ENCODE data around the gene BMAL1. TPM values are rescaled to one million over a fixed set of nuclear protein-coding genes. Genes with fewer than 3 reads are reported as not detected.

Gene BMAL1
- polyA plus RNA-seq, 3 donors = 10.2 to 43.4 (median 11.5) TPM

- Histone ChIP-seq H3K27ac (ENCODE audit: low read depth in 1 of 2, low read length in 2 of 2) (peak overlapping the region in 1 of 2 donors; percentile 94), H3K4me2 (replicated peaks; ENCODE audit: extremely low read depth, low read length, poor library complexity, severe bottlenecking) (peak overlapping the region; percentile 88), H3K9ac (ENCODE audit: insufficient read depth, low read length, poor library complexity, severe bottlenecking) (peak overlapping the region; percentile 97), H3K9me3 (replicated peaks in 1 of 2; ENCODE audit: control insufficient read depth in 1 of 2, insufficient read depth in 1 of 2, low read length in 2 of 2) (no peaks in the 10 kb centered on the region), H4K20me1 (ENCODE audit: insufficient read depth, low read length) (peaks cover 56% of the 10 kb centered on the region), H3K4me3 (replicated peaks in 1 of 3; ENCODE audit: low read depth in 2 of 3, low read length in 3 of 3) (peak overlapping the region; percentile 85 to 98 (median 98)), H3K4me1 (ENCODE audit: control insufficient read depth in 1 of 2, insufficient read depth in 2 of 2, low read length in 2 of 2) (peaks cover 28 to 41% of the 10 kb centered on the region in 2 donors), H2AFZ (ENCODE audit: insufficient read depth, low read depth, low read length, poor library complexity, severe bottlenecking) (peak overlapping the region; percentile 78), H3K79me2 (ENCODE audit: insufficient read depth, low read length) (peaks cover 60% of the 10 kb centered on the region), H3K36me3 (replicated peaks in 1 of 2; ENCODE audit: control insufficient read depth in 1 of 2, insufficient read depth in 2 of 2, low read length in 2 of 2) (peaks cover 0 to 8% of the 10 kb centered on the region in 2 donors), H3K27me3 (ENCODE audit: control insufficient read depth in 2 of 2, insufficient read depth in 2 of 2, low read length in 2 of 2) (peaks cover 30 to 46% of the 10 kb centered on the region in 2 donors)
- no peak for TF ChIP-seq CTCF (IDR thresholded peaks at IDR 0.05)
- Mint-ChIP-seq H3K27me3 (ENCODE audit: low read depth in 3 of 3) (peaks cover 43 to 63% (median 61%) of the 10 kb centered on the region in 3 donors), H3K4me3 (peak overlapping the region; percentile 88 to 95), H3K4me1 (peaks cover 52% of the 10 kb centered on the region), H3K36me3 (peaks cover 25 to 29% of the 10 kb centered on the region in 2 donors), H3K27ac (peak overlapping the region in 4 of 7 donors; percentile 19 to 82 (median 60)), H3K9me3 (peaks cover 0 to 13% (median 0%) of the 10 kb centered on the region in 7 donors)
- intact Hi-C loops (cut with micrococcal nuclease) = loop anchor here (2.0 to 10.0 kb wide), 3 partner anchors 58 to 388 kb away; partner anchors contain the start of gene BTBD10 (in 2 of the 2)
- DNase-seq = peak in 1 of 3 donors; percentile 21
- WGBS (ENCODE audit: insufficient coverage) = 2% methylated on average over 54 of the region's 61 CpGs
Observed at GRCh38 chr11:13278609-13279486, 1.3 kb downstream of the BMAL1 start.

GRCh38 chr11:13279487-13279834 is 1.9 kb downstream of the BMAL1 start:
- peak overlapping the region; percentile 88 to 95 for H3K4me3 Mint-ChIP-seq
- peaks cover 52% of the 10 kb centered on the region for H3K4me1 Mint-ChIP-seq
- 80% methylated on average over 1 of the region's 3 CpGs for WGBS (ENCODE audit: insufficient coverage)
- Histone ChIP-seq H3K79me2 (ENCODE audit: insufficient read depth, low read length) (peaks cover 63% of the 10 kb centered on the region), H3K4me2 (replicated peaks; ENCODE audit: extremely low read depth, low read length, poor library complexity, severe bottlenecking) (peak overlapping the region; percentile 88), H2AFZ (ENCODE audit: insufficient read depth, low read depth, low read length, poor library complexity, severe bottlenecking) (no peak overlapping the region), H3K4me3 (replicated peaks in 1 of 3; ENCODE audit: low read depth in 2 of 3, low read length in 3 of 3) (peak overlapping the region in 1 of 3 experiments; percentile 85), H3K9ac (ENCODE audit: insufficient read depth, low read length, poor library complexity, severe bottlenecking) (no peak overlapping the region), H3K9me3 (replicated peaks in 1 of 2; ENCODE audit: control insufficient read depth in 1 of 2, insufficient read depth in 1 of 2, low read length in 2 of 2) (no peaks in the 10 kb centered on the region), H4K20me1 (ENCODE audit: insufficient read depth, low read length) (peaks cover 60% of the 10 kb centered on the region), H3K4me1 (ENCODE audit: control insufficient read depth in 1 of 2, insufficient read depth in 2 of 2, low read length in 2 of 2) (peaks cover 28 to 41% of the 10 kb centered on the region in 2 donors), H3K27me3 (ENCODE audit: control insufficient read depth in 2 of 2, insufficient read depth in 2 of 2, low read length in 2 of 2) (peaks cover 26 to 40% of the 10 kb centered on the region in 2 donors), H3K27ac (ENCODE audit: low read depth in 1 of 2, low read length in 2 of 2) (no peak overlapping the region), H3K36me3 (replicated peaks in 1 of 2; ENCODE audit: control insufficient read depth in 1 of 2, insufficient read depth in 2 of 2, low read length in 2 of 2) (peaks cover 0 to 8% of the 10 kb centered on the region in 2 donors)
- peaks cover 0 to 13% (median 0%) of the 10 kb centered on the region in 7 donors for H3K9me3 Mint-ChIP-seq
- no peak overlapping the region for H3K27ac Mint-ChIP-seq
- DNase-seq = no peak
- intact Hi-C loops (cut with micrococcal nuclease) = loop anchor here (2.0 to 10.0 kb wide), 3 partner anchors 57 to 387 kb away; partner anchors contain the start of gene BTBD10 (in 2 of the 2)
- peaks cover 41 to 57% (median 55%) of the 10 kb centered on the region in 3 donors for H3K27me3 Mint-ChIP-seq (ENCODE audit: low read depth in 3 of 3)
- no peak for TF ChIP-seq CTCF (IDR thresholded peaks at IDR 0.05)
- peaks cover 27 to 31% of the 10 kb centered on the region in 2 donors for H3K36me3 Mint-ChIP-seq

All from CD14-positive monocyte (primary cell).